Ramos (cell line): ENCODE data around the gene RAB24.
"Not testable (repeated sequence)": the region's sequence is repeated elsewhere in the genome, so short reads cannot be mapped to it uniquely, and the experiment has no call there.

Experiments used
- in situ Hi-C: fragments of 300-500 bp; cut with MboI; formaldehyde crosslinking; loops from one replicate; pipeline ENCODE4 v1.14.3; 2022; ENCODE audit warnings: low sequenced_read_pairs; ENCODE audit not compliant: unreplicated experiment

The RAB24 gene

GRCh38 chr5:177297922-177298321, 5.6 kb downstream of the RAB24 start:
- in situ Hi-C loops, result no loop called here

- in situ Hi-C loops, result no loop called here
Observed at GRCh38 chr5:177296581-177296980, 6.9 kb downstream of the RAB24 start.

- in situ Hi-C loops, result no loop called here
Observed at GRCh38 chr5:177295924-177296323, 7.6 kb downstream of the RAB24 start.

- in situ Hi-C loops, result no loop called here
Observed at GRCh38 chr5:177294632-177295031, 8.9 kb downstream of the RAB24 start.

GRCh38 chr5:177293819-177294581, 9.5 kb downstream of the RAB24 start:
- in situ Hi-C loops, result no loop called here

GRCh38 chr5:177291735-177292134, 11.8 kb downstream of the RAB24 start:
- in situ Hi-C loops, result no loop called here

- in situ Hi-C loops, result no loop called here
Observed at GRCh38 chr5:177290816-177291596, 12.5 kb downstream of the RAB24 start.

GRCh38 chr5:177288191-177288590, 15.3 kb downstream of the RAB24 start:
- in situ Hi-C loops, result no loop called here

- in situ Hi-C loops, result no loop called here
Observed at GRCh38 chr5:177276886-177277285, 26.6 kb downstream of the RAB24 start.

- in situ Hi-C loops, result no loop called here
Observed at GRCh38 chr5:177275883-177276282, 27.6 kb downstream of the RAB24 start.

- in situ Hi-C loops, result no loop called here
Observed at GRCh38 chr5:177271113-177271512, 32.4 kb downstream of the RAB24 start.

GRCh38 chr5:177270653-177271052, 32.9 kb downstream of the RAB24 start:
- in situ Hi-C loops, result no loop called here

- in situ Hi-C loops, result no loop called here
Observed at GRCh38 chr5:177269976-177270375, 33.5 kb downstream of the RAB24 start.

- in situ Hi-C loops, result no loop called here
Observed at GRCh38 chr5:177269232-177269895, 34.2 kb downstream of the RAB24 start.

- in situ Hi-C loops, result no loop called here
Observed at GRCh38 chr5:177265395-177265794, 38.1 kb downstream of the RAB24 start.

- in situ Hi-C loops, result no loop called here
Observed at GRCh38 chr5:177264178-177264577, 39.3 kb downstream of the RAB24 start.

- in situ Hi-C loops, result no loop called here
Observed at GRCh38 chr5:177261510-177261909, 42.0 kb downstream of the RAB24 start.

GRCh38 chr5:177260961-177261360, 42.6 kb downstream of the RAB24 start:
- in situ Hi-C loops, result no loop called here

GRCh38 chr5:177258711-177259110, 44.8 kb downstream of the RAB24 start:
- in situ Hi-C loops, result not testable (repeated sequence)

- in situ Hi-C loops, result no loop called here
Observed at GRCh38 chr5:177256296-177256695, 47.2 kb downstream of the RAB24 start.

- in situ Hi-C loops, result no loop called here
Observed at GRCh38 chr5:177253252-177253651, 50.3 kb downstream of the RAB24 start.
